Osteoblast (primary cell): ENCODE measurements around the gene RNF5. TPM values are rescaled to one million over a fixed set of nuclear protein-coding genes. Genes with fewer than 3 reads are reported as not detected.

Experiments
- DNase-seq: peaks from one replicate; pipeline ENCODE4 v3.0.0; 2011; ENCODE audit warnings: low spot score, mixed read lengths; ENCODE audit not compliant: insufficient read length; ENCODE audit errors: missing footprints
- H2AFZ ChIP-seq: 2 replicates; pipeline ENCODE4 v1.6.0; 2011; ENCODE audit warnings: mild to moderate bottlenecking, low read length
- H3K27ac ChIP-seq: 2 replicates; pipeline ENCODE4 v1.5.1; 2011; ENCODE audit warnings: mild to moderate bottlenecking, low read depth, low read length, moderate library complexity
- H3K27me3 ChIP-seq: 2 replicates; pipeline ENCODE4 v1.6.0; 2012; ENCODE audit warnings: mild to moderate bottlenecking, control low read depth, inconsistent platforms, low read length, moderate library complexity; ENCODE audit not compliant: insufficient read depth
- H3K36me3 ChIP-seq: 2 replicates; pipeline ENCODE4 v1.5.1; 2011; ENCODE audit warnings: mild to moderate bottlenecking, low read length, control low read depth, moderate library complexity; ENCODE audit not compliant: insufficient read depth
- H3K4me1 ChIP-seq: 2 replicates; pipeline ENCODE4 v1.5.1; 2011; ENCODE audit warnings: mild to moderate bottlenecking, low read length, control low read depth, moderate library complexity; ENCODE audit not compliant: insufficient read depth
- H3K4me2 ChIP-seq: 2 replicates; pipeline ENCODE4 v1.6.0; 2011; ENCODE audit warnings: mild to moderate bottlenecking, low read length; ENCODE audit not compliant: insufficient read depth
- H3K4me3 ChIP-seq: fragments of 200-600 bp; sonication (generic); 3 replicates; pipeline ENCODE4 v1.5.1; 2012; ENCODE audit warnings: mild to moderate bottlenecking, low read length, inconsistent platforms; ENCODE audit not compliant: insufficient read depth
- H3K79me2 ChIP-seq: 2 replicates; pipeline ENCODE4 v1.6.0; 2012; ENCODE audit warnings: mild to moderate bottlenecking, low read length, control low read depth, inconsistent platforms; ENCODE audit not compliant: insufficient read depth
- H3K9me3 ChIP-seq: 2 replicates; pipeline ENCODE4 v1.5.1; 2011; ENCODE audit warnings: low read depth, low read length, control low read depth
- H4K20me1 ChIP-seq: 2 replicates; pipeline ENCODE4 v1.6.0; 2012; ENCODE audit warnings: mild to moderate bottlenecking, low read length, control low read depth; ENCODE audit not compliant: insufficient read depth
- total RNA-seq: library from RNA; depleted of rRNA; stranded (reverse); fragments of >200 nt; gene quantifications from 2 replicates; pipeline ENCODE4 v1.2.3, GENCODE V29; 2012
- TF ChIP-seq, protein P1 (sequence below): IDR thresholded peaks from 2 replicates; pipeline ENCODE4 v1.5.1; 2011; ENCODE audit warnings: mild to moderate bottlenecking, low read depth, low read length, moderate library complexity; ENCODE audit errors: extremely low read depth

The RNF5 gene
- total RNA-seq, 1 donor: 32.9 TPM

DNA sequence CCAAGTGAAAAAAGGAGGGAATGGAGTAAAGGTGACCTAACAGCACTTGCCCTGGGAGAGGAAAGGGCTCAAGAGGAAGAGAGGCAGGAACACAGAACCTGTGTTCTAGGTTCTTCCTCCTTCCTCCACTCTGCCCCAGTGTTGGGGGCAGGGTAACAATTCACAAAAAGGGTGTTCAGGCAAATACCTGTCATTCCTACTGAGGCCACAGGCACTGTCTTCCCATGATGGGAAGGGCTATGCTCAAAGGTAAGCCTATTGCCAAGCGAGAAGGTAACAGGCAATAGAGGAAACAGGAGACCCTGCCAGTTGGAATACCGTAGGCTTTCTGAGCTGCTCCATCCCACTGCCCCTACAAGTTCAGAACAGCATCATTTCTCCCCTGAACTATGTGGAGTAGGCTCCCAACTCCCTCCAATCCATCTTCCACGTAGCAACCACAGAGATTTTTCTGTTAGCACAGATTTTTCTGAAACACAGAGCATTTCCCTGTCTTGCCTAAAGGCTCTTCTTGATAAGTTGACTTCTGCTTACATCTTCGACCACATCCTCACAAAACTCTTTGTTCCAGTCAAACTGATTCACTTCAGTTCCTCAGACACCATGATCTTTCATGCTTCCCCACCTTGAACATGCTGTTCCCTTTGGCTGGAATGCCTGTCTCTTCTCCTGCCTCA, 5.0 kb upstream of the RNF5 start:
- Histone ChIP-seq H3K27ac (no peak overlapping the region), H3K9me3 (no peaks in the 10 kb centered on the region), H3K36me3 (peaks cover 22% of the 10 kb centered on the region), H3K4me2 (no peak overlapping the region), H4K20me1 (peaks cover 2% of the 10 kb centered on the region), H3K4me1 (peaks cover 32% of the 10 kb centered on the region), H3K79me2 (peaks cover 40% of the 10 kb centered on the region), H3K4me3 (no peak overlapping the region), H2AFZ (no peak overlapping the region), H3K27me3 (no peaks in the 10 kb centered on the region)
- TF ChIP-seq, protein P1, sequence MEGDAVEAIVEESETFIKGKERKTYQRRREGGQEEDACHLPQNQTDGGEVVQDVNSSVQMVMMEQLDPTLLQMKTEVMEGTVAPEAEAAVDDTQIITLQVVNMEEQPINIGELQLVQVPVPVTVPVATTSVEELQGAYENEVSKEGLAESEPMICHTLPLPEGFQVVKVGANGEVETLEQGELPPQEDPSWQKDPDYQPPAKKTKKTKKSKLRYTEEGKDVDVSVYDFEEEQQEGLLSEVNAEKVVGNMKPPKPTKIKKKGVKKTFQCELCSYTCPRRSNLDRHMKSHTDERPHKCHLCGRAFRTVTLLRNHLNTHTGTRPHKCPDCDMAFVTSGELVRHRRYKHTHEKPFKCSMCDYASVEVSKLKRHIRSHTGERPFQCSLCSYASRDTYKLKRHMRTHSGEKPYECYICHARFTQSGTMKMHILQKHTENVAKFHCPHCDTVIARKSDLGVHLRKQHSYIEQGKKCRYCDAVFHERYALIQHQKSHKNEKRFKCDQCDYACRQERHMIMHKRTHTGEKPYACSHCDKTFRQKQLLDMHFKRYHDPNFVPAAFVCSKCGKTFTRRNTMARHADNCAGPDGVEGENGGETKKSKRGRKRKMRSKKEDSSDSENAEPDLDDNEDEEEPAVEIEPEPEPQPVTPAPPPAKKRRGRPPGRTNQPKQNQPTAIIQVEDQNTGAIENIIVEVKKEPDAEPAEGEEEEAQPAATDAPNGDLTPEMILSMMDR: no peak
- peak; percentile 54 for DNase-seq

DNA sequence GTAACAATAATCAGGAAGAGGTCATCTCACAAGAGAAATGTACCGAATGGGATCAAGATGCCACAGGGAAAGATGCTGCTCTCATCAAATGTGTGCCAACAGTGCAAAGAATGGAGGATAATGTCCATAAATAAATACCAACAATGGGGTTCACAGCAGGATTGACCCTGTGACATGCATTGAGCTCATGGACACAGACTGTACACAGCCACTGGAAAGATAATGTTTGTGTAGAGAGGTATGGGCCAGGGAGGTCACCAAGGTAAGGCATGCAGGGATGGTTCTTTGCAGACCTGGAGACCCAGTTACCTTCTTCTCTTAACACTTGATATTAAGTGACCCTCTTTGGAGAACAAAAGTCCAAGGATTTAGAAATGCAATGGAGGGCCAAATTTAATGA, 3.8 kb upstream of the RNF5 start:
- H3K27me3 ChIP-seq: no peaks in the 10 kb centered on the region
- peaks cover 49% of the 10 kb centered on the region for H3K79me2 ChIP-seq
- no peak overlapping the region for H3K27ac ChIP-seq
- peaks cover 16% of the 10 kb centered on the region for H3K36me3 ChIP-seq
- no peak overlapping the region for H2AFZ ChIP-seq
- peaks cover 2% of the 10 kb centered on the region for H4K20me1 ChIP-seq
- no peak for DNase-seq
- H3K4me3 ChIP-seq: peak overlapping the region; percentile 86
- peaks cover 35% of the 10 kb centered on the region for H3K4me1 ChIP-seq
- TF ChIP-seq, protein P1: no peak
- peak overlapping the region; percentile 99 for H3K4me2 ChIP-seq
- H3K9me3 ChIP-seq: no peaks in the 10 kb centered on the region

DNA sequence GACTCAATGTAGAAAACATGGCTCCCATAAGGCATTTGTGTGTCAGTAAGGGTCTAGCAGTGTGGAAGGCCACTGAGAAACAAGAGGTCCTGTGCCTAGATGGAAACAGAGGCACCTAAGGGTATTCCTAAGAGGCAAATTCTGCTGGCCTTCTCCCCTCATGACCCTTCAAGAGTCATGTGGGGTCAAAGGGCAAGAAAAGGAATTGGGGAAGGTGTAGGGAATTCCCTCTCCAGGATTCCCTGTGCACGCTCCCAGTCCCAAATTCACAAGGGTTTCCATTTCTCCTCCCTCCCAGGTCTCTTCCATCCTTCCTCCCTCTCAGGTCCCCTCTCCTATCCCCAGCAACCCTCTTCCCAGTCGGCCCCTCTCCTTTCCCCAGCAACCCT, 2.9 kb upstream of the RNF5 start:
- peak overlapping the region; percentile 64 for H3K27ac ChIP-seq
- DNase-seq: peak; percentile 56
- H4K20me1 ChIP-seq: peaks cover 2% of the 10 kb centered on the region
- H3K4me3 ChIP-seq: peak overlapping the region; percentile 86
- TF ChIP-seq, protein P1: no peak
- no peaks in the 10 kb centered on the region for H3K27me3 ChIP-seq
- H3K4me1 ChIP-seq: peaks cover 35% of the 10 kb centered on the region
- peak overlapping the region; percentile 54 for H2AFZ ChIP-seq
- H3K4me2 ChIP-seq: peak overlapping the region; percentile 99
- peaks cover 50% of the 10 kb centered on the region for H3K79me2 ChIP-seq
- H3K9me3 ChIP-seq: no peaks in the 10 kb centered on the region
- H3K36me3 ChIP-seq: peaks cover 13% of the 10 kb centered on the region

DNA sequence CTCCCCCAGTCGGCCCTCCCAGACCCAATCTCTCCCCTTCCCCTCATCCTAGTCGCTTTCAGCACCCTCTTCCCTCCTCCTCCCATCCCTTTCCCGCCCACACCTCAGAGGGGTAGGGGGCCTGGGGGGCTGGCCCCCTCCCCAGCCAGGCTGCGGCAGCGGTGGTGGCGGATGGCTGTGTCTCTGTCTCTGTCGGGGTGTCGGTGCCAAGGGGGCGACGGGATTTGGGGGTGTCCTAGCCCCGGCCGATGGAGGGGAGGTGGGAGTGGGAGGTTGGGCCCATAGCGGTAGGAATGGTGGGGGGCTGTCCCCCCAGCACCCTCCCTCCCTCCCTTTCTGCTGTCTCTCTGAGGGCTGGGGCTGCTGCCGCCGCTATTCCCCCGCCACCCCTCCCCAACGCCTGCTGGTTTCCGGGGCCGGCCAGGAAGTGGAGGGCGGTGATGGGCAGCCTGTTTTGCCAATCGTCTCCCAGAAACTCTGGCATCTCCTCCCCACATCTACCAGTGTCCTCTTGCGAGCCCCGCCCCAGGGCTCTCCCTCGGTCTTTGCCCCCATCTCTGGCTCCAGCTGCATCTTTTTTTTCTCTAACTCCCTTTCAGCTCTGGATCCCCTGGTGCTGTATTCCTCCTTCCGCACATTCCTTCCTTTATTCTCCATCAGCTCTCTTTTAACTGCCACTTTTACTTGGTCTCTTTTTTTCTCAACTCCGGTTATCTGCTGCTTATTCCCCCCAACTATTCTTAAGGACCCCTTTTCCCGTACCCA, 2.3 kb upstream of the RNF5 start, which contains the start of gene AGPAT1:
Gene AGPAT1, minus strand, starts transcription at position 374 of the 765 bp plus-strand sequence. CDS start 4,588 bp downstream, outside the sequence.
- DNase-seq: peak; percentile 99
- Histone ChIP-seq H3K4me3 (peak within 1 kb of the TSS; percentile 86), H3K27ac (peak within 1 kb of the TSS; percentile 93), H3K36me3 (peaks cover 13% of the 10 kb centered on the region), H3K4me2 (peak within 1 kb of the TSS; percentile 99), H3K79me2 (peaks cover 50% of the 10 kb centered on the region), H2AFZ (peak within 1 kb of the TSS; percentile 93), H3K9me3 (no peaks in the 10 kb centered on the region), H3K27me3 (no peaks in the 10 kb centered on the region), H4K20me1 (peaks cover 2% of the 10 kb centered on the region), H3K4me1 (peaks cover 35% of the 10 kb centered on the region)
- TF ChIP-seq, protein P1: no peak
